ENCODE results near the gene FOXI1. TPM values are rescaled to one million over a fixed set of nuclear protein-coding genes. Genes with fewer than 3 reads are reported as not detected.

Gene FOXI1
- total and polyA plus RNA-seq, 2 donors from 2014 or later: 5.1 to 48.5 TPM

- H3K9me3 ChIP-seq (ENCODE audit: control insufficient read depth in 2 of 3, insufficient read depth in 1 of 3, low read length in 3 of 3): peaks cover 0 to 6% (median 0%) of the 10 kb centered on the region in 3 donors
- intact Hi-C loops (cut with DNase I): no loop called here
- no peaks in the 10 kb centered on the region for H3K4me1 ChIP-seq (ENCODE audit: control insufficient read depth in 2 of 3, insufficient read depth in 2 of 3, low read depth in 1 of 3, low read length in 3 of 3)
- TF ChIP-seq CTCF (IDR thresholded peaks at IDR 0.05; ENCODE audit: borderline replicate concordance, extremely low read depth, insufficient read depth): no peak
- no peak overlapping the region for H3K4me3 ChIP-seq (ENCODE audit: low read length in 3 of 3)
- H3K9ac ChIP-seq (ENCODE audit: low read length in 3 of 3): no peak overlapping the region
- DNase-seq: no peak
- no peak overlapping the region for H3K27ac ChIP-seq (ENCODE audit: low read depth in 2 of 2, low read length in 2 of 2)
- H3K27me3 ChIP-seq (ENCODE audit: control insufficient read depth, insufficient read depth, low read length): no peaks in the 10 kb centered on the region
- FAIRE-seq: no peak
- H3K36me3 ChIP-seq (ENCODE audit: control insufficient read depth in 2 of 3, insufficient read depth in 3 of 3, low read length in 3 of 3): no peaks in the 10 kb centered on the region
These were observed 15.6 kb downstream of the FOXI1 start for GRCh38 chr5:170121321-170121720.

- DNase-seq (no peak), FAIRE-seq (no peak)
- H3K27ac ChIP-seq (ENCODE audit: low read depth in 2 of 2, low read length in 2 of 2): no peak overlapping the region
- no peak overlapping the region for H3K9ac ChIP-seq (ENCODE audit: low read length in 3 of 3)
- H3K36me3 ChIP-seq (ENCODE audit: control insufficient read depth in 2 of 3, insufficient read depth in 3 of 3, low read length in 3 of 3): no peaks in the 10 kb centered on the region
- H3K27me3 ChIP-seq (ENCODE audit: control insufficient read depth, insufficient read depth, low read length): no peaks in the 10 kb centered on the region
- peaks cover 0 to 9% (median 0%) of the 10 kb centered on the region in 3 donors for H3K9me3 ChIP-seq (ENCODE audit: control insufficient read depth in 2 of 3, insufficient read depth in 1 of 3, low read length in 3 of 3)
- intact Hi-C loops (cut with DNase I): no loop called here
- no peak overlapping the region for H3K4me3 ChIP-seq (ENCODE audit: low read length in 3 of 3)
- H3K4me1 ChIP-seq (ENCODE audit: control insufficient read depth in 2 of 3, insufficient read depth in 2 of 3, low read depth in 1 of 3, low read length in 3 of 3): no peaks in the 10 kb centered on the region
- no peak for TF ChIP-seq CTCF (IDR thresholded peaks at IDR 0.05; ENCODE audit: borderline replicate concordance, extremely low read depth, insufficient read depth)
These were observed 20.4 kb downstream of the FOXI1 start for GRCh38 chr5:170126061-170126460.

GRCh38 chr5:170126626-170127025, 20.9 kb downstream of the FOXI1 start:
- no peak for FAIRE-seq
- no peak for TF ChIP-seq CTCF (IDR thresholded peaks at IDR 0.05; ENCODE audit: borderline replicate concordance, extremely low read depth, insufficient read depth)
- intact Hi-C loops (cut with DNase I): no loop called here

GRCh38 chr5:170131235-170131634, 25.5 kb downstream of the FOXI1 start:
- intact Hi-C loops (cut with DNase I): no loop called here
- H3K4me1 ChIP-seq (ENCODE audit: control insufficient read depth in 2 of 3, insufficient read depth in 2 of 3, low read depth in 1 of 3, low read length in 3 of 3): peaks cover 0 to 2% (median 0%) of the 10 kb centered on the region in 3 donors
- no peak overlapping the region for H3K9ac ChIP-seq (ENCODE audit: low read length in 3 of 3)
- no peak overlapping the region for H3K4me3 ChIP-seq (ENCODE audit: low read length in 3 of 3)
- DNase-seq (peak in 1 of 5 donors; percentile 6), FAIRE-seq (no peak)
- H3K36me3 ChIP-seq (ENCODE audit: control insufficient read depth in 2 of 3, insufficient read depth in 3 of 3, low read length in 3 of 3): no peaks in the 10 kb centered on the region
- no peak overlapping the region for H3K27ac ChIP-seq (ENCODE audit: low read depth in 2 of 2, low read length in 2 of 2)
- no peaks in the 10 kb centered on the region for H3K27me3 ChIP-seq (ENCODE audit: control insufficient read depth, insufficient read depth, low read length)
- TF ChIP-seq CTCF (IDR thresholded peaks at IDR 0.05; ENCODE audit: borderline replicate concordance, extremely low read depth, insufficient read depth): no peak
- H3K9me3 ChIP-seq (ENCODE audit: control insufficient read depth in 2 of 3, insufficient read depth in 1 of 3, low read length in 3 of 3): peaks cover 0 to 3% (median 0%) of the 10 kb centered on the region in 3 donors

More at GRCh38 chr5:170126626-170127025, 20.9 kb downstream of the FOXI1 start:
- Histone ChIP-seq H3K27ac (ENCODE audit: low read depth in 2 of 2, low read length in 2 of 2) (no peak overlapping the region), H3K9ac (ENCODE audit: low read length in 3 of 3) (no peak overlapping the region), H3K36me3 (ENCODE audit: control insufficient read depth in 2 of 3, insufficient read depth in 3 of 3, low read length in 3 of 3) (no peaks in the 10 kb centered on the region), H3K9me3 (ENCODE audit: control insufficient read depth in 2 of 3, insufficient read depth in 1 of 3, low read length in 3 of 3) (peaks cover 0 to 9% (median 0%) of the 10 kb centered on the region in 3 donors), H3K27me3 (ENCODE audit: control insufficient read depth, insufficient read depth, low read length) (no peaks in the 10 kb centered on the region), H3K4me3 (ENCODE audit: low read length in 3 of 3) (no peak overlapping the region), H3K4me1 (ENCODE audit: control insufficient read depth in 2 of 3, insufficient read depth in 2 of 3, low read depth in 1 of 3, low read length in 3 of 3) (no peaks in the 10 kb centered on the region)
- DNase-seq: no peak
